Adrenal gland (tissue), 12 donors: Measurements from ENCODE around the gene FOXO1. TPM values are rescaled to one million over a fixed set of nuclear protein-coding genes. Genes with fewer than 3 reads are reported as not detected.

Experiments
- DNase-seq, 7 donors: peaks; one replicate each; pipeline ENCODE4 v3.0.0-alpha.2; 2019 to 2020
- H3K27ac ChIP-seq, 5 donors: fragments of 200-600 bp; sonication (generic) in 4 of 5; 1 replicate in 3 of 5; 2 replicates in 2 of 5; pipeline versions ENCODE4 v1.5.1 to v1.8.0; 2016 to 2020; ENCODE audit warnings: mild to moderate bottlenecking in 1 of 5
- H3K27me3 ChIP-seq: fragments of 200-600 bp; 2 replicates; pipeline ENCODE4 v1.8.0; 2021
- H3K36me3 ChIP-seq, 2 donors: fragments of 200-600 bp; replicated peaks in 1 of 2; 1 replicate in 1 of 2; 2 replicates in 1 of 2; pipeline versions ENCODE4 v1.5.1 to v1.8.0; 2018 to 2022
- H3K4me1 ChIP-seq, 2 donors: fragments of 200-600 bp; replicated peaks in 1 of 2; 1 replicate in 1 of 2; 2 replicates in 1 of 2; pipeline versions ENCODE4 v1.5.1 to v1.8.0; 2018 to 2021
- H3K4me3 ChIP-seq, 4 donors: fragments of 200-600 bp; sonication (generic) in 3 of 4; one replicate each; pipeline ENCODE4 v1.5.1; 2016 to 2018
- H3K9me3 ChIP-seq, 3 donors: fragments of 200-600 bp; sonication (generic) in 1 of 3; replicated peaks in 1 of 3; 1 replicate in 2 of 3; 2 replicates in 1 of 3; pipeline versions ENCODE4 v1.5.1 to v1.8.0; 2016 to 2021
- POLR2A ChIP-seq, 2 donors: fragments of 450-650 bp; IDR thresholded peaks; one replicate each; pipeline ENCODE4 v1.6.1; 2017; ENCODE audit warnings: antibody characterized with exemption in 2 of 2, mild to moderate bottlenecking in 2 of 2, moderate library complexity in 1 of 2
- WGBS, 4 donors: extraction: QIAGEN DNeasy Blood & Tissue Kit in 2 of 4; methylation state at CpG; one replicate each; pipeline versions ENCODE4 v1.1.5 to v1.1.7; 2013 to 2017; 5-methylcytosine and 5-hydroxymethylcytosine counted together
- intact Hi-C, 2 donors: fragments of 100-400 bp; cut with DNase I; formaldehyde crosslinking; loops; one replicate each; pipeline versions ENCODE4 v1.14.1 to v1.15.0; 2022 to 2023
- polyA plus RNA-seq, 3 donors: library from polyadenylated mRNA; stranded (reverse); fragments of 200-250 nt in 2 of 3; fragments of 350-450 nt in 1 of 3; fragmentation: Illumina TruSeq in 1 of 3; extraction: RNeasy Lipid Tissue Mini Kit (QIAGEN cat#74804) in 1 of 3; gene quantifications; one replicate each; pipeline ENCODE4 v1.2.3, GENCODE V29; 2013 to 2014
- total RNA-seq, 9 donors: library from RNA; depleted of rRNA in 4 of 9; stranded (reverse); fragments of >200 nt in 4 of 9; fragments of 120-200 nt in 1 of 9; fragmentation: NEBNext Ultra II Directional in 1 of 9; extraction: Animal tissue kit (Norgen Biotek cat#: 25700) in 1 of 9; gene quantifications; one replicate each; pipeline versions ENCODE4 v1.1.0 to v1.2.4, GENCODE V29; 2013 to 2023
- TF ChIP-seq, protein P1 (sequence below), 6 experiments: fragments of 450-650 bp in 4 of 6; fragments of 200-600 bp in 2 of 6; sonication (generic) in 1 of 6; IDR thresholded peaks; 1 replicate in 5 of 6; 2 replicates in 1 of 6; pipeline versions ENCODE4 v1.5.1 to v1.8.0; 2016 to 2021; ENCODE audit warnings: antibody characterized with exemption in 6 of 6, mild to moderate bottlenecking in 2 of 6, moderate library complexity in 1 of 6
- donor health status: healthy with polysubstance abuse.
- donor health status: Bipolar disorder and iron deficiency.
- donor health status: DM: yes; HTN: yes; CAD: no.
- donor health status: DM: no; HTN: no; CAD: no.
- donor health status: DM: no; HTN: no; CAD: no.
- donor health status: DM: yes; HTN: yes; CAD: no.

FOXO1 gene
- total and polyA plus RNA-seq, 12 donors: 4.3 to 35.4 (median 21.5) TPM

DNA sequence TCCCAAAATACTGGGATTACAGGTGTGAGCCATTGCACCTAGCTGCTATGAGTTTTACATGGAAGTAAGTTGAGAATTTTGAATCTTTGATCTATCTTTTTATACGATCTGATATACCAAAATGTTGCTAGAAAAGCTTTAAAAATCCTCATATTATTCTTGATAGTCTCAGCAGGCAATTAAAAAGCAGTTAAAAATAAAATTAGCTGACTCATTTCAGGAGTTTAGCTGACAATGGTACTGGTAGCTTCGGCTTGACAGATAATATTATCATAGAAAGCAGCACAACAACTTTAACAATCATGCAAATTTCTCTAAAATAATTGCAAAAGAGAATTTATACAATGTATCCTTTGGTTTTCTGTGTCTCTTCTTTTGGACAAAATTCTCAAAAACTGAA, 9.6 kb upstream of the FOXO1 start:
- Histone ChIP-seq H3K27me3 (no peaks in the 10 kb centered on the region), H3K4me3 (no peak overlapping the region), H3K27ac (no peak overlapping the region), H3K9me3 (no peaks in the 10 kb centered on the region), H3K36me3 (no peaks in the 10 kb centered on the region), H3K4me1 (no peaks in the 10 kb centered on the region)
- DNase-seq: no peak
- TF ChIP-seq, protein P1, sequence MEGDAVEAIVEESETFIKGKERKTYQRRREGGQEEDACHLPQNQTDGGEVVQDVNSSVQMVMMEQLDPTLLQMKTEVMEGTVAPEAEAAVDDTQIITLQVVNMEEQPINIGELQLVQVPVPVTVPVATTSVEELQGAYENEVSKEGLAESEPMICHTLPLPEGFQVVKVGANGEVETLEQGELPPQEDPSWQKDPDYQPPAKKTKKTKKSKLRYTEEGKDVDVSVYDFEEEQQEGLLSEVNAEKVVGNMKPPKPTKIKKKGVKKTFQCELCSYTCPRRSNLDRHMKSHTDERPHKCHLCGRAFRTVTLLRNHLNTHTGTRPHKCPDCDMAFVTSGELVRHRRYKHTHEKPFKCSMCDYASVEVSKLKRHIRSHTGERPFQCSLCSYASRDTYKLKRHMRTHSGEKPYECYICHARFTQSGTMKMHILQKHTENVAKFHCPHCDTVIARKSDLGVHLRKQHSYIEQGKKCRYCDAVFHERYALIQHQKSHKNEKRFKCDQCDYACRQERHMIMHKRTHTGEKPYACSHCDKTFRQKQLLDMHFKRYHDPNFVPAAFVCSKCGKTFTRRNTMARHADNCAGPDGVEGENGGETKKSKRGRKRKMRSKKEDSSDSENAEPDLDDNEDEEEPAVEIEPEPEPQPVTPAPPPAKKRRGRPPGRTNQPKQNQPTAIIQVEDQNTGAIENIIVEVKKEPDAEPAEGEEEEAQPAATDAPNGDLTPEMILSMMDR (IDR thresholded peaks at IDR 0.05): no peak
- intact Hi-C loops: no loop called here
- WGBS, 4 donors: 66 to 77% (median 69%) methylated on average over 2 of the region's 2 CpGs

DNA sequence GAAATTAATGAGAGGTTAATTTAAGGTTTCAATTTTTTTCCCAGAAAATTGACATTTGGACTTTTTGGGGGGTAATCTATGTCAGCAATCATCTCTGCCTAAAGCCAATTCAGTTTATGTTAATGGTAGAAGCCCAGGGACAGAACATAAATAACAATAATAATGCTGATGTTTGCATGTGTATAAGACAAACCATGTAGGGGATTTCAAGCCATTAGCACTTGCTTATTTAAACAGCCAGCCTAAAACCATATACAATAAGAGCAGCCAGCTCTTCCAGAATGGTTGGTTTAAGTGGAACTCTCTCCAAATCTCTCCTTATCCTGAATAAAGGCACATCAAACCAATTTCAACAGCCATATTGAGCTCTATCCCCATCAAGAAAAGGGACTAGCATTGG, 7.0 kb upstream of the FOXO1 start:
- no peak for DNase-seq
- Histone ChIP-seq H3K4me1 (no peaks in the 10 kb centered on the region), H3K9me3 (no peaks in the 10 kb centered on the region), H3K27me3 (no peaks in the 10 kb centered on the region), H3K36me3 (no peaks in the 10 kb centered on the region), H3K27ac (no peak overlapping the region), H3K4me3 (no peak overlapping the region)
- intact Hi-C loops: no loop called here
- TF ChIP-seq, protein P1 (IDR thresholded peaks at IDR 0.05): no peak
- TF ChIP-seq POLR2A (IDR thresholded peaks at IDR 0.05): no peak

DNA sequence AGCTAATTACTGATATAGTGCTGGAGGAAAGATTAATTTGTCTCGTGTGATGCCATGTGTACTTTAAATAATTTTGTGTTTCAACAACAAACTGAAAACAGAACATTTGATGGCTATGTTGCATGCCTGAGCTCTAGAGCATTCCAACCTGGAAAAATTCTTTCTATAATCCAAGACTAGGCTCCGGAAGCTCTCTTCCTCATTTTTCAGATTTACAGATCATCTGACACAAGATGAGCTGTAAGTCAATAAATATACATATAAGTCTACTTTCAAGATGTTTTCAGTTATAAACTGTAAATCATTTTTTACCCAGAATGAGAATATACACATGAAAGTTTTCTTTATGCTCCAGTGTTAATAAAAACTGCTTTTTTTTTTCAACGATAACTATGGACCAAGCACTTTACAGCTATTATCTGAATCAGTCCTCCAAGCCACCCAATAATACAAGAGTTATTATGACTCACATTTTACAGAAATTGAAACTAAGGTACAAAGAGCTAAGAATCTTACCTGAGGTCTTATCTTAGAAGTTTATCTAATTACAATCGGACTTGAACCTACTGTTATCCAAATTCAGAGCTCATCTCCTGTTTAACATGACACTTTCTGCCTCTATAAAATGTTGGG, 6.4 kb upstream of the FOXO1 start:
- Histone ChIP-seq H3K9me3 (no peaks in the 10 kb centered on the region), H3K27ac (no peak overlapping the region), H3K4me3 (no peak overlapping the region), H3K27me3 (no peaks in the 10 kb centered on the region), H3K4me1 (peaks cover 0 to 3% of the 10 kb centered on the region in 2 donors), H3K36me3 (no peaks in the 10 kb centered on the region)
- intact Hi-C loops: no loop called here
- TF ChIP-seq, protein P1 (IDR thresholded peaks at IDR 0.05): no peak
- TF ChIP-seq POLR2A (IDR thresholded peaks at IDR 0.05): no peak
- no peak for DNase-seq
- 65 to 79% (median 67%) methylated on average over 4 of the region's 4 CpGs for WGBS, 4 donors

DNA sequence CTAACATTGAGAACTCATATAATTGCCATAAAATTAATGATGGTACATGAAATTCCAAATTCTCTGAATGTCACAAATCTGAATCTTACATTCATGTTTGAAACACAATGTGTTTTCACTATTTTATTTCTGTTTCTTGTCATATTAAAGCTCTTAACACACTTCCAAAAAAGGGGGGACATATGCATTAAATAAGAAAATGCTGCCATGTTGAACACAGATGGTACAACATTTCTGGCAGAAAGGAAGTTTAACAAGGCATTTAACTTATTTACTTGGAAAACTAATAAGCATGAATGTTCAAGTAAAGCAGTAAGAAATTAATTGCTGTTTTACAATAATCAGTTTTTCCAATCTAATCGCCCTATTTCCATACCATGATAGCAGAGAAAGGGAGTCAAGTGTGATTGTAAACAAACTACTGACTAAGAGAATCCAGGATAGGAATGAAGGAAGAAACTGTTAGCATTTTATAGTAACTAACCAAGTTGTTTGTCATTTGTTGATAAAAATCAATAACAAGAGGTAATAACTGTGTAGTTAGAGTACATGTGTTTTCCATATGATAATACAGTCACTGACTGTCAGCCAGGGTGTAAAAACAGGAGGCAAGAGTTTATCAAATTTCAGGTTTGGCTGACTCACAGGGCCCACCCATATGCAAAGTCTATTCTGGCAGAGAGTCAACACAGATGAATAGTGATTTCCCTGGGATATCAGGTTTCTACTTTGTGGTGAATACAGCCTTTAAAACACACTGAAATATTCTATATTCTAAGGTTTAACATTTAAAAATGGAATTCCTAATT, 5.7 kb upstream of the FOXO1 start:
- WGBS, 4 donors: 59 to 84% (median 69%) methylated on average over 1 of the region's 1 CpG
- TF ChIP-seq POLR2A (IDR thresholded peaks at IDR 0.05): no peak
- TF ChIP-seq, protein P1 (IDR thresholded peaks at IDR 0.05): no peak
- H3K27me3 ChIP-seq: no peaks in the 10 kb centered on the region
- intact Hi-C loops: no loop called here
- no peak overlapping the region for H3K27ac ChIP-seq
- no peaks in the 10 kb centered on the region for H3K9me3 ChIP-seq
- H3K4me1 ChIP-seq: peaks cover 0 to 9% of the 10 kb centered on the region in 2 donors
- DNase-seq: no peak
- H3K36me3 ChIP-seq: no peaks in the 10 kb centered on the region
- H3K4me3 ChIP-seq: no peak overlapping the region
